HG02943 (cell line): ENCODE results near the gene COTL1.
A peak's percentile ranks its signal among the peaks of the same experiment; 100 is the strongest.

Experiments
- ATAC-seq: cut with Tn5 transposase; IDR thresholded peaks from one replicate; pipeline ENCODE4 v1.9.1; 2021; ENCODE audit warnings: mild to moderate bottlenecking, low read depth, moderate library complexity; ENCODE audit not compliant: unreplicated experiment

COTL1 gene

GRCh38 chr16:84617791-84618580 is at the start of gene COTL1:
Gene COTL1, minus strand, starts transcription at chr16:84618078. Its CDS starts 164 bp downstream, at chr16:84617914.
- peak; percentile 79 for ATAC-seq

- no peak for ATAC-seq
These were observed 48.0 kb upstream of the COTL1 start for GRCh38 chr16:84665843-84666242.

- ATAC-seq: no peak
These were observed 47.5 kb upstream of the COTL1 start for GRCh38 chr16:84665359-84665758.

GRCh38 chr16:84663433-84664101 is 45.7 kb upstream of the COTL1 start:
- ATAC-seq: peak; percentile 85

GRCh38 chr16:84662471-84662870 is 44.6 kb upstream of the COTL1 start:
- no peak for ATAC-seq

- no peak for ATAC-seq
These were observed 43.7 kb upstream of the COTL1 start for GRCh38 chr16:84661418-84662060.

- no peak for ATAC-seq
These were observed 43.1 kb upstream of the COTL1 start for GRCh38 chr16:84660973-84661372.

GRCh38 chr16:84659656-84660300 is 41.9 kb upstream of the COTL1 start:
- no peak for ATAC-seq

- ATAC-seq: no peak
These were observed 40.8 kb upstream of the COTL1 start for GRCh38 chr16:84658690-84659089.

GRCh38 chr16:84657229-84657837 is 39.5 kb upstream of the COTL1 start:
- no peak for ATAC-seq

GRCh38 chr16:84656649-84657048 is 38.8 kb upstream of the COTL1 start:
- no peak for ATAC-seq

- ATAC-seq: no peak
These were observed 37.1 kb upstream of the COTL1 start for GRCh38 chr16:84654998-84655397.

GRCh38 chr16:84654238-84654637 is 36.4 kb upstream of the COTL1 start:
- ATAC-seq: no peak

GRCh38 chr16:84652566-84652965 is 34.7 kb upstream of the COTL1 start:
- no peak for ATAC-seq

GRCh38 chr16:84650062-84650991 is 32.4 kb upstream of the COTL1 start:
- ATAC-seq: no peak

GRCh38 chr16:84649511-84649861 is 31.6 kb upstream of the COTL1 start:
- ATAC-seq: no peak

- ATAC-seq: peak; percentile 71
These were observed 31.0 kb upstream of the COTL1 start for GRCh38 chr16:84648595-84649510.

- peak; percentile 68 for ATAC-seq
These were observed 30.1 kb upstream of the COTL1 start, which contains the start of gene KLHL36 for GRCh38 chr16:84647828-84648594. Gene KLHL36, plus strand, starts transcription at chr16:84648511. Its CDS starts 2,357 bp downstream, at chr16:84650868.
